ENCODE data around the gene APOC3.

Gene APOC3

DNA sequence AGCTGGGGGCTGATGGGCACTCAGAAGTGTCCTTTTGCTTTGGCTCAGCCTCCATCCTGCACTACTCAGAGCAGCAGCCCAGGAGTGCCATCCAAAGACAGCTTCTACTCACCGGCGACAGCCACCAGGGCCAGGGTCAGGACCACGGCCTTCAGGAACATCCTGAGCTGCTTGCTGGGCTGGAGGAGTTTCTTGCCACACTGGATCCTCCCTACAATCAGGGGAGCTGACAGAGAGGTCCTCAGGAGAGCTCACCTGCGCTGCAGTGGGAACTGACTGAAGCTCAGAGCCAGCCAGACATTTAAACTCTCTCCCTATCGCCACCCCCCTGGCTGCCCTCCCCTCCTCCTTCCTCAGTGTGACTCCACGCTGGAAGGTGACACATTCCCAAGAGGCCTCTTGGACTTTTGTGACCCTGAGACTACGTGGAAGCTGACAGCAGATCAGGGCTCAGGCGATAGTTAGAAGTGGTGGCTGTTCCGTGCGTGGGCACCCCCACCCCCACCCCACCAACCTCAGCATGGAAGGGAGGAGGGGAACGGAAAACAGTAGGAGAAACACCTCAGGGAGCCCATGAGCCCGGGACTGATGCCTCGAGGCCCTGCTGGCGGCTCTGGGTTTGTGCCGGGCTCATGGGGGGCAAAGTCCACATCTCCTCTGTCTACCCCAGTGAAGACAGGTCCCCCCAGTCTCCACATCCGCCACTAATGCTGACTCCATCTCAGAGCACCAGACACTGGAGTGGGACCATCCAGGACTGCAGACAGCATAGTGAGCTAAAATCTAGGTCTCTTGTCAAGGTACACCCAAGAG lies 6.5 kb upstream of the APOC3 start, which contains the start of gene APOA4:
Gene APOA4 (minus strand): TSS at position 274 of the 813 bp plus-strand sequence. CDS start 113 bp downstream, at position 161.
- no peaks in the 10 kb centered on the region for H3K4me1 ChIP-seq (ENCODE audit: control insufficient read depth, insufficient read depth, low read length)
- DNase-seq (ENCODE audit: low read depth), result no peak
- no peaks in the 10 kb centered on the region for H3K36me3 ChIP-seq (ENCODE audit: control insufficient read depth, insufficient read depth, low read length, severe bottlenecking)
- no peak within 1 kb of the TSS for H3K4me3 ChIP-seq (ENCODE audit: low read length)
- no peaks in the 10 kb centered on the region for H3K9me3 ChIP-seq (ENCODE audit: control insufficient read depth, low read length)
- H3K9ac ChIP-seq (ENCODE audit: low read length), result no peak within 1 kb of the TSS
- no peaks in the 10 kb centered on the region for H3K27me3 ChIP-seq (replicated peaks; ENCODE audit: control insufficient read depth, insufficient read depth, low read length)

DNA sequence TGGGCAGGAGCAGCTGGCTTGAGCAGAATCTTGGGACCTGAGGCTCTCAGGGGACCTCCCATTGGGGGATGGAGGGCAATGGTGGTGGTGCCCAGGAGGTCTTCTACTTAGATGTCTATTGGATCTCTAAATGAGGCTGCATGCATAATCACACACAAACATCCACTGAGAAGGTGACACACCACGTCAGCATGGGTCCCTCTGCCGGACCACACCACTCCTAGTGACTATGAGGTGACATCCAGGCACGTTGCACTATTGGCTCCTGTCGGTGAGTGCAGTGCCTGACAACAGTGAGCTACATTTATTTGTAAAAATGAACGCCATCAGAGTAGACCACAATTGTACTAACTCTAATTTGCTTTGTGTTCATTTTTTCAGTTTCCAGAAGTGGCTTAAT lies 4.3 kb upstream of the APOC3 start:
- Histone ChIP-seq H3K9me3 (ENCODE audit: control insufficient read depth, low read length) (no peaks in the 10 kb centered on the region), H3K9ac (ENCODE audit: low read length) (no peak overlapping the region), H3K4me1 (ENCODE audit: control insufficient read depth, insufficient read depth, low read length) (peaks cover 5% of the 10 kb centered on the region), H3K27me3 (replicated peaks; ENCODE audit: control insufficient read depth, insufficient read depth, low read length) (no peaks in the 10 kb centered on the region), H3K4me3 (ENCODE audit: low read length) (no peak overlapping the region), H3K36me3 (ENCODE audit: control insufficient read depth, insufficient read depth, low read length, severe bottlenecking) (no peaks in the 10 kb centered on the region)
- DNase-seq (ENCODE audit: low read depth), result no peak

DNA sequence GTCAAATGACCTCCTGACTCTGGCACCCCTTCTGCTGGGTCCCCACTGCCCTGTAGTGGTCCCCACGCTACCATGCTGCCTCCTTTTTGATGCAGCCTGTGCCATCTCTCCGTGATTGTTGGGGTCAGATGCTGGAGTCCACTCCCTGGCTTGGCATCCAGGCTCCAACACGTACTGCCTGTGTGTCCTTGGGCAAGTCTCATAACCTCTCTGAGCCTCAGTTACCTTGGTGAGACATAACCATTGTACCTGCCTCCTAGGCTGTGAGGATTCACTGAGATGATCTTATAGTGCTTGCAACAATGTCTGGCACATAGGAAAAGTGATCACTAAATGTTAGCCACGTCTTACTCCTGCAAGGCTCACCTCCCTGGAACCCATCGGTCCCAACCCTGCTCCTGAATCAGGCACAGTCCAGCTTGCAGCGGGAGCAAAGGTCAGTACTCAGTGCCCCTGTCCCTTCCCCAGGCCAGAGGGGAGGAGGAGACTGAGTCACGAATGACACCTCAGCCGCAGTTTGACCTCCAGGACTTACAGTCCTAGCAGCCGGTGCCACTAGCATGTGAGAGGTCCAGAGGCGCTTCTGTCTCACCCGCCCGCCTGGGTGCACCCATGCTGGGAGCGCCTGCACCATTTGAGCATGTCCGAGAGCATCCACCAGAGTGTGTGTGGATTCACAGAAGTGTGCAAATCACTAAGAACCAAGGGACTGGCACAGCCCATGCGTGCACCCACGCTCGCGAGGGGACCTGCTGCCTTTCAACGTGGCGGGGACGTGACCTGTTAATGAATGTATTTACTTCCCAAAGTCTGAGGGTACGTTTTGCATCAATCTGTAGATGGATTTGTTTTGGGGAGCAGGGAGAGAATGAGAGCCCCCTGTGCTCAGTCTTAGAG lies 3.6 kb upstream of the APOC3 start:
- Histone ChIP-seq H3K36me3 (ENCODE audit: control insufficient read depth, insufficient read depth, low read length, severe bottlenecking) (no peaks in the 10 kb centered on the region), H3K27me3 (replicated peaks; ENCODE audit: control insufficient read depth, insufficient read depth, low read length) (no peaks in the 10 kb centered on the region), H3K9me3 (ENCODE audit: control insufficient read depth, low read length) (no peaks in the 10 kb centered on the region), H3K4me3 (ENCODE audit: low read length) (no peak overlapping the region), H3K4me1 (ENCODE audit: control insufficient read depth, insufficient read depth, low read length) (peaks cover 5% of the 10 kb centered on the region), H3K9ac (ENCODE audit: low read length) (no peak overlapping the region)
- DNase-seq (ENCODE audit: low read depth), result no peak

DNA sequence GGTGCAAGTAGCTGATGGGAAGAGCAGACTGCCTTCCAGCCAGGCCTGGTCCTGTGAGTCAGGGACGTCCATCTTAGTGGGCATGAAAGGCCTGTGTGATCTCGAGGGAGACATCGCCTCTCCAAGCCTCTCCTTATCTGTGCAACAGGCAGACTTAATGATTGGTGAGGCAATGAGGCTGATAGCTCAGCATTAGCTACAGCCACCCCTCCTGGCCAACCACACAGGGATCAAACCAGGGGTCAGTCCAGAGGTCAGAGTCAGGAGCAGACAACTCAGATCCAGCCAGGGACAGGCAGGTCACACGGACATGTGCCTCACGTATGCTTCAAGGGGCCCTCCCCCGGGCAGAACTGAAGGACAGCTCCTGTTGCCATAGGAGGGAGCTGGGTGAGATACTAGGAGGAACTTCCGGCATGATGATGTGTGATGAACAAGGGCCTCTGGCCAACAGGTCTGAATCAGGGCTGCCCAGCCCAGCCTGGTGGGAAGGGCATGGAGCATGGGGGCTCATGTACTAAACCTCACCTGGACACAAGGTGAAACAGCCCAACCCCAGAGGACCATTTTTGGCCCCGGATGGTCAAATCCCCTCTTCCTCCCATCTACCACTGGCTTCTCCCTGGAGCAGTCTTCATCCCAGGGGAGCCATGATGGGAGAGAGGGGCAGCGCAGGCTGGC lies 2.8 kb upstream of the APOC3 start:
- DNase-seq (ENCODE audit: low read depth), result no peak
- Histone ChIP-seq H3K36me3 (ENCODE audit: control insufficient read depth, insufficient read depth, low read length, severe bottlenecking) (no peaks in the 10 kb centered on the region), H3K9me3 (ENCODE audit: control insufficient read depth, low read length) (no peaks in the 10 kb centered on the region)

DNA sequence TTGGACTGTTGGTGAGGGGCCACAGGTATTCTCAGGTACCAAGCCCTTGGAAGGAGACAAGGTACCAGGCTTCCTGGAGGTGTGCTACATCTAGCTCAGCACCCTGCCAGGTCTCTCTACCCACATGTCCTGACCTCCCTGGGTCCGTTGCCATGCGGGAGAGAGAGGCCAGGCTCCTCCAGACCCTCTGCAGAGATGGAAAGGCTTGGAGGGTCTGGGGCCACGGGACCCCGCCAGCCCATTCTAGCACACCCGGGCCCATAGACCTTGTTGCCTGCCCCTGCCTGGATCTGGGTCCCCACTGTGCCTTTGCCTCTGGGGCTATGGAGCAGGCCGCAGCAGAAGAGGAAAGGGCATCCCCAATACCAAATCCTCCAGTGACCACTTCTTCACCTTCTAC lies 2.2 kb upstream of the APOC3 start:
- Histone ChIP-seq H3K9me3 (ENCODE audit: control insufficient read depth, low read length) (no peaks in the 10 kb centered on the region), H3K4me3 (ENCODE audit: low read length) (no peak overlapping the region), H3K4me1 (ENCODE audit: control insufficient read depth, insufficient read depth, low read length) (peaks cover 5% of the 10 kb centered on the region), H3K36me3 (ENCODE audit: control insufficient read depth, insufficient read depth, low read length, severe bottlenecking) (no peaks in the 10 kb centered on the region), H3K27me3 (replicated peaks; ENCODE audit: control insufficient read depth, insufficient read depth, low read length) (no peaks in the 10 kb centered on the region), H3K9ac (ENCODE audit: low read length) (no peak overlapping the region)
- DNase-seq (ENCODE audit: low read depth), result no peak

More for the DNA sequence above, 2.8 kb upstream of the APOC3 start:
- Histone ChIP-seq H3K9ac (ENCODE audit: low read length) (no peak overlapping the region), H3K4me3 (ENCODE audit: low read length) (no peak overlapping the region), H3K27me3 (replicated peaks; ENCODE audit: control insufficient read depth, insufficient read depth, low read length) (no peaks in the 10 kb centered on the region), H3K4me1 (ENCODE audit: control insufficient read depth, insufficient read depth, low read length) (peaks cover 5% of the 10 kb centered on the region)

DNA sequence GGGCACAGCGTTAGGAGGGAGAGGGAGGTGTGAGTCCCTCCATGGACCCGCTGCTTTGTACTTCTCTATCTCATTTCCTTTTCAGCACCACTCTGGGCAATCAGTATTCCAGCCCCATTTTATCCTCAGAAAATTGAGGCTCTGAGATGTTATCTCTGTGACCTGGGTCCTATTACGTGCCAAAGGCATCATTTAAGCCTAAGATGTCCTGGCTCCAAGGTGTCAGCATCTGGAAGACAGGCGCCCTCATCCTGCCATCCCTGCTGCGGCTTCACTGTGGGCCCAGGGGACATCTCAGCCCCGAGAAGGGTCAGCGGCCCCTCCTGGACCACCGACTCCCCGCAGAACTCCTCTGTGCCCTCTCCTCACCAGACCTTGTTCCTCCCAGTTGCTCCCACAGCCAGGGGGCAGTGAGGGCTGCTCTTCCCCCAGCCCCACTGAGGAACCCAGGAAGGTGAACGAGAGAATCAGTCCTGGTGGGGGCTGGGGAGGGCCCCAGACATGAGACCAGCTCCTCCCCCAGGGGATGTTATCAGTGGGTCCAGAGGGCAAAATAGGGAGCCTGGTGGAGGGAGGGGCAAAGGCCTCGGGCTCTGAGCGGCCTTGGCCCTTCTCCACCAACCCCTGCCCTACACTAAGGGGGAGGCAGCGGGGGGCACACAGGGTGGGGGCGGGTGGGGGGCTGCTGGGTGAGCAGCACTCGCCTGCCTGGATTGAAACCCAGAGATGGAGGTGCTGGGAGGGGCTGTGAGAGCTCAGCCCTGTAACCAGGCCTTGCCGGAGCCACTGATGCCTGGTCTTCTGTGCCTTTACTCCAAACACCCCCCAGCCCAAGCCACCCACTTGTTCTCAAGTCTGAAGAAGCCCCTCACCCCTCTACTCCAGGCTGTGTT lies 829 bp upstream of the APOC3 start:
- H3K27me3 ChIP-seq (replicated peaks; ENCODE audit: control insufficient read depth, insufficient read depth, low read length), result peaks cover 3% of the 10 kb centered on the region
- no peak for DNase-seq (ENCODE audit: low read depth)
- H3K36me3 ChIP-seq (ENCODE audit: control insufficient read depth, insufficient read depth, low read length, severe bottlenecking), result no peaks in the 10 kb centered on the region
- H3K9ac ChIP-seq (ENCODE audit: low read length), result no peak overlapping the region
- no peak overlapping the region for H3K4me3 ChIP-seq (ENCODE audit: low read length)
- H3K4me1 ChIP-seq (ENCODE audit: control insufficient read depth, insufficient read depth, low read length), result peaks cover 5% of the 10 kb centered on the region
- H3K9me3 ChIP-seq (ENCODE audit: control insufficient read depth, low read length), result no peaks in the 10 kb centered on the region

DNA sequence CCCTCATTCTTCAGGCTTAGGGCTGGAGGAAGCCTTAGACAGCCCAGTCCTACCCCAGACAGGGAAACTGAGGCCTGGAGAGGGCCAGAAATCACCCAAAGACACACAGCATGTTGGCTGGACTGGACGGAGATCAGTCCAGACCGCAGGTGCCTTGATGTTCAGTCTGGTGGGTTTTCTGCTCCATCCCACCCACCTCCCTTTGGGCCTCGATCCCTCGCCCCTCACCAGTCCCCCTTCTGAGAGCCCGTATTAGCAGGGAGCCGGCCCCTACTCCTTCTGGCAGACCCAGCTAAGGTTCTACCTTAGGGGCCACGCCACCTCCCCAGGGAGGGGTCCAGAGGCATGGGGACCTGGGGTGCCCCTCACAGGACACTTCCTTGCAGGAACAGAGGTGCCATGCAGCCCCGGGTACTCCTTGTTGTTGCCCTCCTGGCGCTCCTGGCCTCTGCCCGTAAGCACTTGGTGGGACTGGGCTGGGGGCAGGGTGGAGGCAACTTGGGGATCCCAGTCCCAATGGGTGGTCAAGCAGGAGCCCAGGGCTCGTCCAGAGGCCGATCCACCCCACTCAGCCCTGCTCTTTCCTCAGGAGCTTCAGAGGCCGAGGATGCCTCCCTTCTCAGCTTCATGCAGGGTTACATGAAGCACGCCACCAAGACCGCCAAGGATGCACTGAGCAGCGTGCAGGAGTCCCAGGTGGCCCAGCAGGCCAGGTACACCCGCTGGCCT lies 641 bp downstream of the APOC3 start:
- no peak overlapping the region for H3K4me3 ChIP-seq (ENCODE audit: low read length)
- peaks cover 8% of the 10 kb centered on the region for H3K4me1 ChIP-seq (ENCODE audit: control insufficient read depth, insufficient read depth, low read length)
- DNase-seq (ENCODE audit: low read depth), result no peak
- no peak overlapping the region for H3K9ac ChIP-seq (ENCODE audit: low read length)
- no peaks in the 10 kb centered on the region for H3K36me3 ChIP-seq (ENCODE audit: control insufficient read depth, insufficient read depth, low read length, severe bottlenecking)
- peaks cover 3% of the 10 kb centered on the region for H3K27me3 ChIP-seq (replicated peaks; ENCODE audit: control insufficient read depth, insufficient read depth, low read length)
- H3K9me3 ChIP-seq (ENCODE audit: control insufficient read depth, low read length), result no peaks in the 10 kb centered on the region

DNA sequence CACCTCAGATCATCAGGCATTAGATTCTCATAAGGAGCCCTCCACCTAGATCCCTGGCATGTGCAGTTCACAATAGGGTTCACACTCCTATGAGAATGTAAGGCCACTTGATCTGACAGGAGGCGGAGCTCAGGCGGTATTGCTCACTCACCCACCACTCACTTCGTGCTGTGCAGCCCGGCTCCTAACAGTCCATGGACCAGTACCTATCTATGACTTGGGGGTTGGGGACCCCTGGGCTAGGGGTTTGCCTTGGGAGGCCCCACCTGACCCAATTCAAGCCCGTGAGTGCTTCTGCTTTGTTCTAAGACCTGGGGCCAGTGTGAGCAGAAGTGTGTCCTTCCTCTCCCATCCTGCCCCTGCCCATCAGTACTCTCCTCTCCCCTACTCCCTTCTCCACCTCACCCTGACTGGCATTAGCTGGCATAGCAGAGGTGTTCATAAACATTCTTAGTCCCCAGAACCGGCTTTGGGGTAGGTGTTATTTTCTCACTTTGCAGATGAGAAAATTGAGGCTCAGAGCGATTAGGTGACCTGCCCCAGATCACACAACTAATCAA lies 2.2 kb downstream of the APOC3 start:
- Histone ChIP-seq H3K9me3 (ENCODE audit: control insufficient read depth, low read length) (no peaks in the 10 kb centered on the region), H3K36me3 (ENCODE audit: control insufficient read depth, insufficient read depth, low read length, severe bottlenecking) (no peaks in the 10 kb centered on the region), H3K27me3 (replicated peaks; ENCODE audit: control insufficient read depth, insufficient read depth, low read length) (peaks cover 3% of the 10 kb centered on the region), H3K4me3 (ENCODE audit: low read length) (no peak overlapping the region), H3K9ac (ENCODE audit: low read length) (no peak overlapping the region), H3K4me1 (ENCODE audit: control insufficient read depth, insufficient read depth, low read length) (peaks cover 12% of the 10 kb centered on the region)
- no peak for DNase-seq (ENCODE audit: low read depth)

DNA sequence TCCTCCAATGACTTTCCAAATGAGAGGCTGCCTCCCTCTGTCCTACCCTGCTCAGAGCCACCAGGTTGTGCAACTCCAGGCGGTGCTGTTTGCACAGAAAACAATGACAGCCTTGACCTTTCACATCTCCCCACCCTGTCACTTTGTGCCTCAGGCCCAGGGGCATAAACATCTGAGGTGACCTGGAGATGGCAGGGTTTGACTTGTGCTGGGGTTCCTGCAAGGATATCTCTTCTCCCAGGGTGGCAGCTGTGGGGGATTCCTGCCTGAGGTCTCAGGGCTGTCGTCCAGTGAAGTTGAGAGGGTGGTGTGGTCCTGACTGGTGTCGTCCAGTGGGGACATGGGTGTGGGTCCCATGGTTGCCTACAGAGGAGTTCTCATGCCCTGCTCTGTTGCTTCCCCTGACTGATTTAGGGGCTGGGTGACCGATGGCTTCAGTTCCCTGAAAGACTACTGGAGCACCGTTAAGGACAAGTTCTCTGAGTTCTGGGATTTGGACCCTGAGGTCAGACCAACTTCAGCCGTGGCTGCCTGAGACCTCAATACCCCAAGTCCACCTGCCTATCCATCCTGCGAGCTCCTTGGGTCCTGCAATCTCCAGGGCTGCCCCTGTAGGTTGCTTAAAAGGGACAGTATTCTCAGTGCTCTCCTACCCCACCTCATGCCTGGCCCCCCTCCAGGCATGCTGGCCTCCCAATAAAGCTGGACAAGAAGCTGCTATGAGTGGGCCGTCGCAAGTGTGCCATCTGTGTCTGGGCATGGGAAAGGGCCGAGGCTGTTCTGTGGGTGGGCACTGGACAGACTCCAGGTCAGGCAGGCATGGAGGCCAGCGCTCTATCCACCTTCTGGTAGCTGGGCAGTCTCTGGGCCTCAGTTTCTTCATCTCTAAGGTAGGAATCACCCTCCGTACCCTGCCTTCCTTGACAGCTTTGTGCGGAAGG lies 2.9 kb downstream of the APOC3 start:
- Histone ChIP-seq H3K27me3 (replicated peaks; ENCODE audit: control insufficient read depth, insufficient read depth, low read length) (peaks cover 3% of the 10 kb centered on the region), H3K4me3 (ENCODE audit: low read length) (no peak overlapping the region)

More for the DNA sequence above, 2.9 kb downstream of the APOC3 start:
- Histone ChIP-seq H3K36me3 (ENCODE audit: control insufficient read depth, insufficient read depth, low read length, severe bottlenecking) (no peaks in the 10 kb centered on the region), H3K9ac (ENCODE audit: low read length) (no peak overlapping the region), H3K9me3 (ENCODE audit: control insufficient read depth, low read length) (no peaks in the 10 kb centered on the region), H3K4me1 (ENCODE audit: control insufficient read depth, insufficient read depth, low read length) (peaks cover 12% of the 10 kb centered on the region)
- DNase-seq (ENCODE audit: low read depth), result no peak

All from adipocyte (in vitro differentiated cells).